HCT116 (cell line): ENCODE results near the gene IVD. TPM values are rescaled to one million over a fixed set of nuclear protein-coding genes. Genes with fewer than 3 reads are reported as not detected.

ENCODE experiments used
- ATAC-seq: fragments of 200-7000 bp; cut with Tn5 transposase; 2 replicates; pipeline ENCODE4 v1.9.1; 2020; ENCODE audit warnings: mild to moderate bottlenecking, moderate library complexity
- BruUV-seq: library from RNA; stranded (reverse); fragments of 400-500 nt; replicated peaks from 2 replicates; lab custom pipeline; 2021; lab: Mats Ljungman, UMichigan
- CTCF ChIA-PET: fragments of 300-600 bp; sonication (Branson Sonifier 250); formaldehyde crosslinking; loops from one replicate; lab custom pipeline; 2021; ENCODE audit warnings: antibody characterized with exemption; lab: Charles Lee
- POLR2A ChIA-PET: fragments of 300-600, 350-600 bp; sonication (Branson Sonifier 250); formaldehyde crosslinking; loops from one replicate; lab custom pipeline; 2021; ENCODE audit warnings: antibody characterized with exemption; lab: Charles Lee
- RAD21 ChIA-PET, 2 experiments: fragments of 300-600 bp; sonication (Branson Sonifier 250); formaldehyde crosslinking; loops; one replicate each; lab custom pipeline; 2023; ENCODE audit warnings: low total read pairs in 2 of 2; ENCODE audit not compliant: uncharacterized antibody in 2 of 2, unreplicated experiment in 2 of 2, low non-redundant PET in 1 of 2; lab: Charles Lee
- DNase-seq: peaks from one replicate; pipeline ENCODE4 v3.0.0-alpha.2; 2010; ENCODE audit warnings: low read depth, low spot score
- H2AFZ ChIP-seq: fragments of 200-600 bp; shearing (Covaris generic), sonication (generic); 2 replicates; pipeline ENCODE4 v1.6.1; 2017; ENCODE audit warnings: low read depth, mixed run types, mixed read lengths, antibody characterized with exemption, low read length; ENCODE audit not compliant: poor library complexity, severe bottlenecking
- H3K27ac ChIP-seq: 2 replicates; pipeline ENCODE4 v1.5.1; 2012; ENCODE audit warnings: low read depth, low read length
- H3K27me3 ChIP-seq: fragments of 200-600 bp; sonication (generic); 2 replicates; pipeline ENCODE4 v1.6.1; 2016; ENCODE audit warnings: mixed run types, low read length, mixed read lengths; ENCODE audit not compliant: insufficient read depth
- H3K36me3 ChIP-seq, 2 experiments: fragments of 200-500 bp in 1 of 2; fragments of 200-600 bp in 1 of 2; sonication (Bioruptor generic) in 1 of 2; sonication (generic) in 1 of 2; 2 replicates each; pipeline versions ENCODE4 v1.5.1 to v1.6.1; 2014 to 2016; ENCODE audit warnings: low read length in 2 of 2, inconsistent platforms in 1 of 2, mixed read lengths in 1 of 2, mixed run types in 1 of 2; ENCODE audit not compliant: insufficient read depth in 2 of 2, control insufficient read depth in 1 of 2
- H3K4me1 ChIP-seq, 2 experiments: fragments of 200-600 bp in 1 of 2; sonication (generic) in 1 of 2; 2 replicates each; pipeline versions ENCODE4 v1.5.1 to v1.6.1; 2012 to 2017; ENCODE audit warnings: low read length in 2 of 2, inconsistent platforms in 1 of 2, mild to moderate bottlenecking in 1 of 2, mixed read lengths in 1 of 2, mixed run types in 1 of 2, moderate library complexity in 1 of 2; ENCODE audit not compliant: insufficient read depth in 2 of 2, control insufficient read depth in 1 of 2
- H3K4me2 ChIP-seq: fragments of 200-600 bp; sonication (generic); 2 replicates; pipeline ENCODE4 v1.6.1; 2017; ENCODE audit warnings: mixed run types, low read length, mixed read lengths
- H3K4me3 ChIP-seq, 2 experiments: fragments of 200-600 bp in 1 of 2; sonication (generic) in 1 of 2; replicated peaks in 1 of 2; 2 replicates each; pipeline ENCODE4 v1.5.1; 2011 to 2016; ENCODE audit warnings: low read length in 2 of 2, control low read depth in 1 of 2, low read depth in 1 of 2, mild to moderate bottlenecking in 1 of 2, mixed read lengths in 1 of 2, mixed run types in 1 of 2
- H3K79me2 ChIP-seq: fragments of 200-600 bp; sonication (generic); 2 replicates; pipeline ENCODE4 v1.6.1; 2017; ENCODE audit warnings: mild to moderate bottlenecking, mixed run types, low read length, moderate library complexity, mixed read lengths; ENCODE audit not compliant: insufficient read depth
- H3K9ac ChIP-seq: fragments of 200-600 bp; sonication (generic); 2 replicates; pipeline ENCODE4 v1.6.1; 2016; ENCODE audit warnings: low read length, mixed read lengths
- H3K9me2 ChIP-seq: fragments of 200-600 bp; sonication (generic), shearing (Covaris generic); 2 replicates; pipeline ENCODE4 v1.6.1; 2017; ENCODE audit warnings: mixed run types, mild to moderate bottlenecking, moderate library complexity; ENCODE audit not compliant: insufficient read depth
- H3K9me3 ChIP-seq, 2 experiments: fragments of 200-500 bp in 1 of 2; fragments of 200-600 bp in 1 of 2; sonication (Bioruptor generic) in 1 of 2; sonication (generic) in 1 of 2; 2 replicates each; pipeline ENCODE4 v1.6.1; 2014 to 2017; ENCODE audit warnings: low read length in 2 of 2, mixed read lengths in 2 of 2, inconsistent platforms in 1 of 2, low read depth in 1 of 2, mild to moderate bottlenecking in 1 of 2, mixed run types in 1 of 2, moderate library complexity in 1 of 2; ENCODE audit not compliant: control insufficient read depth in 1 of 2, insufficient read depth in 1 of 2
- H4K20me1 ChIP-seq: fragments of 200-600 bp; sonication (generic), shearing (Covaris generic); 2 replicates; pipeline ENCODE4 v1.6.1; 2017; ENCODE audit warnings: mixed run types, mild to moderate bottlenecking, moderate library complexity; ENCODE audit not compliant: insufficient read depth
- ATF3 ChIP-seq: IDR thresholded peaks from 2 replicates; pipeline ENCODE4 v1.6.1; 2012
- CTCF ChIP-seq, 3 experiments: fragments of 200-600 bp in 1 of 3; sonication (generic) in 1 of 3; IDR thresholded peaks in 2 of 3; conservative IDR thresholded peaks in 1 of 3; 2 replicates each; pipeline ENCODE4 v1.5.1; 2012 to 2017; ENCODE audit warnings: low read depth in 2 of 3, low read length in 2 of 3, antibody characterized with exemption in 1 of 3, borderline replicate concordance in 1 of 3, control low read depth in 1 of 3, mild to moderate bottlenecking in 1 of 3, mixed read lengths in 1 of 3, mixed run types in 1 of 3, moderate library complexity in 1 of 3; ENCODE audit not compliant: insufficient read depth in 1 of 3
- EGR1 ChIP-seq: IDR thresholded peaks from 2 replicates; pipeline ENCODE4 v1.6.1; 2012; ENCODE audit warnings: low read depth
- ELF1 ChIP-seq: IDR thresholded peaks from 2 replicates; pipeline ENCODE4 v1.6.1; 2012; ENCODE audit warnings: low read depth, borderline replicate concordance
- EZH2phosphoT487 ChIP-seq: fragments of 200-600 bp; IDR thresholded peaks from 2 replicates; pipeline ENCODE4 v1.6.1; 2018; ENCODE audit warnings: antibody characterized with exemption, borderline replicate concordance
- FOSL1 ChIP-seq: IDR thresholded peaks from 2 replicates; pipeline ENCODE4 v1.6.1; 2012; ENCODE audit warnings: low read depth
- JUND ChIP-seq: IDR thresholded peaks from 2 replicates; pipeline ENCODE4 v1.6.1; 2012
- POLR2A ChIP-seq: IDR thresholded peaks from 2 replicates; pipeline ENCODE4 v1.7.0; 2011; ENCODE audit warnings: borderline replicate concordance; ENCODE audit not compliant: insufficient read depth, insufficient read length; ENCODE audit errors: extremely low read depth
- POLR2AphosphoS5 ChIP-seq: IDR thresholded peaks from 2 replicates; pipeline ENCODE4 v1.6.1; 2011; ENCODE audit warnings: mild to moderate bottlenecking, low read depth, low read length, moderate library complexity
- SIN3A ChIP-seq: IDR thresholded peaks from 2 replicates; pipeline ENCODE4 v1.6.1; 2012; ENCODE audit warnings: low read depth
- SRF ChIP-seq: IDR thresholded peaks from 2 replicates; pipeline ENCODE4 v1.6.1; 2012; ENCODE audit warnings: low read depth
- TCF7L2 ChIP-seq: IDR thresholded peaks from 2 replicates; pipeline ENCODE4 v1.7.0; 2011; ENCODE audit warnings: borderline replicate concordance, inconsistent platforms; ENCODE audit not compliant: insufficient read depth, insufficient read length; ENCODE audit errors: extremely low read depth
- ZFX ChIP-seq: fragments of 450-650 bp; IDR thresholded peaks from 2 replicates; pipeline ENCODE4 v1.6.1; 2017
- intact Hi-C: fragments of 100-400 bp; cut with micrococcal nuclease; formaldehyde crosslinking; loops from 2 replicates; pipeline ENCODE4 v1.10.0; 2022
- total RNA-seq: library from RNA; stranded (reverse); gene quantifications from one replicate; pipeline ENCODE4 v1.2.1, GENCODE V29; 2021; ENCODE audit not compliant: unreplicated experiment
- TF ChIP-seq, protein P1 (sequence below): IDR thresholded peaks from 2 replicates; pipeline ENCODE4 v1.6.1; 2011; ENCODE audit warnings: mild to moderate bottlenecking, low read length, moderate library complexity; ENCODE audit not compliant: insufficient replicate concordance; ENCODE audit errors: extremely low read depth
- TF ChIP-seq, protein P2 (sequence below): IDR thresholded peaks from 2 replicates; pipeline ENCODE4 v1.6.1; 2012; ENCODE audit warnings: low read depth

Gene IVD
- total RNA-seq, 1 experiment from 2014 or later, result 65.6 TPM

DNA sequence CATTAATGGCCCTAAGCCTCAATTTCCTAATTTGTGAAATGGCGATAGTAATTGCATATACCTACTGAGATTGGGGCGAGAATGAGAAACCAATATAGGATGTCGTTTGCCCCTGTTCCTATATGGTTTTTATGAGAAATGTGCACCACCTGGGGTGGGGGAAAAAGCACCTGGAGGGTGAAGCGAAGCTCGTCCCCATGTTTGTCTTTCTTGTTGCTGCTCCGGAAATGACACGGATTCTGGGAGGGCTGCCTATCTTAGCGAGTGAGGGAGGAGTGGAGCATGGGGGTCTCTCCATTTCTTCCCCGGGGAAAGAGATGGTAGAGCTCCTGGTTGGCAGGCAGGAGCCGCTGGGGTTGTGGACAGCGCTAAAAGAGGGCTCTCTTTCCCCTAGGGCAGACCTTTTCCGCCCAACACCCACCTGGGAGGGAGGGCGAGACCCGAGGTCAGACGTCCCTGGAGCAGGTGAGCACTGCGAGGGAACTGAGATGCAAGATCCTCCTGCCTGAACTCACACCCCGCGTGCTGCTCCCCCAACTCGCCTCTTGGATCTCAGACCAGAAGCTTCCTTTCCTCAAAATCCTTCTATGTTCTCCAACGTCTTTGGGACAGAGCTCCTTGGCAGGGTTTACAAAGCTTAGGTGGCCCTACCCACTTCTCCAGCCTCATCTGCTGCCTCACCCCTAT, 29.6 kb downstream of the IVD start:
- no peak overlapping the region for H3K9ac ChIP-seq
- H2AFZ ChIP-seq, result no peak overlapping the region
- POLR2A ChIA-PET, result no interaction called here
- H3K79me2 ChIP-seq, result no peaks in the 10 kb centered on the region
- H3K36me3 ChIP-seq, result no peaks in the 10 kb centered on the region
- no peak for DNase-seq
- H4K20me1 ChIP-seq, result no peaks in the 10 kb centered on the region
- no peak overlapping the region for H3K4me3 ChIP-seq
- no peaks in the 10 kb centered on the region for H3K27me3 ChIP-seq
- no peaks in the 10 kb centered on the region for H3K9me3 ChIP-seq
- ATAC-seq, result no peak
- no peak overlapping the region for H3K4me2 ChIP-seq
- CTCF ChIA-PET, result no interaction called here
- no TSS peak for BruUV-seq
- H3K4me1 ChIP-seq, result peaks cover 7 to 18% of the 10 kb centered on the region in 2 experiments; a peak in 3 of 4 replicates
- H3K9me2 ChIP-seq, result no peaks in the 10 kb centered on the region
- RAD21 ChIA-PET, result no interaction called here
- TF ChIP-seq JUND (no peak), EGR1 (no peak), POLR2AphosphoS5 (no peak), ELF1 (no peak), ATF3 (no peak), TCF7L2 (no peak), FOSL1 (no peak), ZFX (no peak), POLR2A (no peak), SRF (no peak), CTCF (IDR thresholded peaks at IDR 0.05 in 2 of 3, conservative IDR thresholded peaks at IDR 0.05 in 1 of 3; ENCODE audit: borderline replicate concordance in 1 of 3, insufficient read depth in 1 of 3, low read depth in 2 of 3, low read length in 2 of 3) (no peak), EZH2phosphoT487 (no peak), SIN3A (no peak)
- TF ChIP-seq, protein P1, sequence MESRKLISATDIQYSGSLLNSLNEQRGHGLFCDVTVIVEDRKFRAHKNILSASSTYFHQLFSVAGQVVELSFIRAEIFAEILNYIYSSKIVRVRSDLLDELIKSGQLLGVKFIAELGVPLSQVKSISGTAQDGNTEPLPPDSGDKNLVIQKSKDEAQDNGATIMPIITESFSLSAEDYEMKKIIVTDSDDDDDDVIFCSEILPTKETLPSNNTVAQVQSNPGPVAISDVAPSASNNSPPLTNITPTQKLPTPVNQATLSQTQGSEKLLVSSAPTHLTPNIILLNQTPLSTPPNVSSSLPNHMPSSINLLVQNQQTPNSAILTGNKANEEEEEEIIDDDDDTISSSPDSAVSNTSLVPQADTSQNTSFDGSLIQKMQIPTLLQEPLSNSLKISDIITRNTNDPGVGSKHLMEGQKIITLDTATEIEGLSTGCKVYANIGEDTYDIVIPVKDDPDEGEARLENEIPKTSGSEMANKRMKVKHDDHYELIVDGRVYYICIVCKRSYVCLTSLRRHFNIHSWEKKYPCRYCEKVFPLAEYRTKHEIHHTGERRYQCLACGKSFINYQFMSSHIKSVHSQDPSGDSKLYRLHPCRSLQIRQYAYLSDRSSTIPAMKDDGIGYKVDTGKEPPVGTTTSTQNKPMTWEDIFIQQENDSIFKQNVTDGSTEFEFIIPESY, result no peak
- TF ChIP-seq, protein P2, sequence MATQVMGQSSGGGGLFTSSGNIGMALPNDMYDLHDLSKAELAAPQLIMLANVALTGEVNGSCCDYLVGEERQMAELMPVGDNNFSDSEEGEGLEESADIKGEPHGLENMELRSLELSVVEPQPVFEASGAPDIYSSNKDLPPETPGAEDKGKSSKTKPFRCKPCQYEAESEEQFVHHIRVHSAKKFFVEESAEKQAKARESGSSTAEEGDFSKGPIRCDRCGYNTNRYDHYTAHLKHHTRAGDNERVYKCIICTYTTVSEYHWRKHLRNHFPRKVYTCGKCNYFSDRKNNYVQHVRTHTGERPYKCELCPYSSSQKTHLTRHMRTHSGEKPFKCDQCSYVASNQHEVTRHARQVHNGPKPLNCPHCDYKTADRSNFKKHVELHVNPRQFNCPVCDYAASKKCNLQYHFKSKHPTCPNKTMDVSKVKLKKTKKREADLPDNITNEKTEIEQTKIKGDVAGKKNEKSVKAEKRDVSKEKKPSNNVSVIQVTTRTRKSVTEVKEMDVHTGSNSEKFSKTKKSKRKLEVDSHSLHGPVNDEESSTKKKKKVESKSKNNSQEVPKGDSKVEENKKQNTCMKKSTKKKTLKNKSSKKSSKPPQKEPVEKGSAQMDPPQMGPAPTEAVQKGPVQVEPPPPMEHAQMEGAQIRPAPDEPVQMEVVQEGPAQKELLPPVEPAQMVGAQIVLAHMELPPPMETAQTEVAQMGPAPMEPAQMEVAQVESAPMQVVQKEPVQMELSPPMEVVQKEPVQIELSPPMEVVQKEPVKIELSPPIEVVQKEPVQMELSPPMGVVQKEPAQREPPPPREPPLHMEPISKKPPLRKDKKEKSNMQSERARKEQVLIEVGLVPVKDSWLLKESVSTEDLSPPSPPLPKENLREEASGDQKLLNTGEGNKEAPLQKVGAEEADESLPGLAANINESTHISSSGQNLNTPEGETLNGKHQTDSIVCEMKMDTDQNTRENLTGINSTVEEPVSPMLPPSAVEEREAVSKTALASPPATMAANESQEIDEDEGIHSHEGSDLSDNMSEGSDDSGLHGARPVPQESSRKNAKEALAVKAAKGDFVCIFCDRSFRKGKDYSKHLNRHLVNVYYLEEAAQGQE, result no peak
- intact Hi-C loops, result no loop called here
- no peak overlapping the region for H3K27ac ChIP-seq
